Esophagus squamous epithelium (tissue), 5 donors: Measurements from ENCODE around the gene IQSEC1. TPM values are rescaled to one million over a fixed set of nuclear protein-coding genes. Genes with fewer than 3 reads are reported as not detected.

ENCODE experiments used
- DNase-seq: peaks from one replicate; lab custom pipeline; 2025; lab: John Stamatoyannopoulos, UW
- H3K27ac ChIP-seq, 4 donors: fragments of 200-600 bp; sonication (generic); one replicate each; pipeline ENCODE4 v1.5.1; 2016 to 2019; ENCODE audit warnings: mild to moderate bottlenecking in 1 of 4
- H3K27me3 ChIP-seq, 4 donors: fragments of 200-600 bp; sonication (generic); 1 replicate in 3 of 4; 2 replicates in 1 of 4; pipeline versions ENCODE4 v1.5.1 to v1.6.0; 2017 to 2021; ENCODE audit warnings: antibody characterized with exemption in 1 of 4
- H3K36me3 ChIP-seq, 3 donors: fragments of 200-600 bp; sonication (generic); one replicate each; pipeline ENCODE4 v1.5.1; 2016 to 2019
- H3K4me1 ChIP-seq, 3 donors: fragments of 200-600 bp; sonication (generic); one replicate each; pipeline ENCODE4 v1.5.1; 2017 to 2019
- H3K4me3 ChIP-seq, 4 donors: fragments of 200-600 bp; sonication (generic); 1 replicate in 3 of 4; 2 replicates in 1 of 4; pipeline ENCODE4 v1.5.1; 2016 to 2019; ENCODE audit warnings: mild to moderate bottlenecking in 2 of 4, moderate library complexity in 1 of 4
- H3K9me3 ChIP-seq, 3 donors: fragments of 200-600 bp; sonication (generic); one replicate each; pipeline ENCODE4 v1.5.1; 2016 to 2019
- CTCF ChIP-seq, 6 experiments: fragments of 450-650 bp in 4 of 6; fragments of 200-600 bp in 2 of 6; sonication (generic) in 2 of 6; IDR thresholded peaks; one replicate each; pipeline ENCODE4 v1.5.1; 2016 to 2019; ENCODE audit warnings: antibody characterized with exemption in 6 of 6, mild to moderate bottlenecking in 4 of 6, moderate library complexity in 4 of 6
- POLR2A ChIP-seq, 4 donors: fragments of 450-650 bp; IDR thresholded peaks; one replicate each; pipeline ENCODE4 v1.6.1; 2017; ENCODE audit warnings: antibody characterized with exemption in 4 of 4, mild to moderate bottlenecking in 4 of 4, moderate library complexity in 3 of 4
- WGBS, 2 donors: methylation state at CpG; one replicate each; pipeline ENCODE4 v1.1.5; 2018; 5-methylcytosine and 5-hydroxymethylcytosine counted together
- intact Hi-C: fragments of 100-400 bp; cut with DNase I; formaldehyde crosslinking; loops from one replicate; pipeline ENCODE4 v1.15.0; 2022
- total RNA-seq, 4 donors: library from RNA; depleted of rRNA; stranded (reverse); fragments of >200 nt; gene quantifications; one replicate each; pipeline ENCODE4 v1.1.0, GENCODE V29; 2016
- donor health status: DM: yes; HTN: yes; CAD: no.

The IQSEC1 gene
- total RNA-seq, 4 donors from 2014 or later: 7.3 to 27.1 (median 10.7) TPM

- no peak overlapping the region for H3K4me3 ChIP-seq
- no peak overlapping the region for H3K27ac ChIP-seq
- intact Hi-C loops: no loop called here
- no peaks in the 10 kb centered on the region for H3K27me3 ChIP-seq
- peaks cover 17 to 100% (median 24%) of the 10 kb centered on the region in 3 donors for H3K36me3 ChIP-seq
- 91 to 92% methylated on average over 14 to 16 of the region's 18 CpGs for whole genome bisulfite sequencing, 2 donors
- no peaks in the 10 kb centered on the region for H3K4me1 ChIP-seq
- no peak for DNase-seq
- TF ChIP-seq POLR2A (IDR thresholded peaks at IDR 0.05) (no peak), CTCF (IDR thresholded peaks at IDR 0.05) (no peak)
- H3K9me3 ChIP-seq: no peaks in the 10 kb centered on the region
Observed at GRCh38 chr3:12907729-12908128, 165.5 kb downstream of the IQSEC1 start.

- Histone ChIP-seq H3K9me3 (no peaks in the 10 kb centered on the region), H3K4me3 (no peak overlapping the region), H3K27ac (no peak overlapping the region), H3K4me1 (no peaks in the 10 kb centered on the region), H3K36me3 (peaks cover 17 to 99% (median 24%) of the 10 kb centered on the region in 3 donors), H3K27me3 (no peaks in the 10 kb centered on the region)
- no peak for DNase-seq
- 88 to 94% methylated on average over 2 to 4 of the region's 16 CpGs for WGBS, 2 donors
- intact Hi-C loops: no loop called here
- no peak for TF ChIP-seq CTCF (IDR thresholded peaks at IDR 0.05)
- TF ChIP-seq POLR2A (IDR thresholded peaks at IDR 0.05): no peak
Observed at GRCh38 chr3:12907296-12907695, 165.9 kb downstream of the IQSEC1 start.

GRCh38 chr3:12906916-12907290 lies 166.3 kb downstream of the IQSEC1 start:
- Histone ChIP-seq H3K27ac (no peak overlapping the region), H3K4me3 (no peak overlapping the region), H3K36me3 (peaks cover 17 to 99% (median 24%) of the 10 kb centered on the region in 3 donors), H3K27me3 (no peaks in the 10 kb centered on the region), H3K9me3 (no peaks in the 10 kb centered on the region), H3K4me1 (no peaks in the 10 kb centered on the region)
- 60 to 67% methylated on average over 5 of the region's 5 CpGs for WGBS, 2 donors
- DNase-seq: no peak
- intact Hi-C loops: no loop called here
- TF ChIP-seq POLR2A (IDR thresholded peaks at IDR 0.05): no peak
- no peak for TF ChIP-seq CTCF (IDR thresholded peaks at IDR 0.05)

- TF ChIP-seq POLR2A (IDR thresholded peaks at IDR 0.05) (no peak), CTCF (IDR thresholded peaks at IDR 0.05) (no peak)
- H3K9me3 ChIP-seq: no peaks in the 10 kb centered on the region
- peaks cover 17 to 99% (median 24%) of the 10 kb centered on the region in 3 donors for H3K36me3 ChIP-seq
- no peak overlapping the region for H3K27ac ChIP-seq
- H3K27me3 ChIP-seq: no peaks in the 10 kb centered on the region
- 72 to 80% methylated on average over 5 to 8 of the region's 20 CpGs for WGBS, 2 donors
- DNase-seq: no peak
- no peaks in the 10 kb centered on the region for H3K4me1 ChIP-seq
- intact Hi-C loops: no loop called here
- no peak overlapping the region for H3K4me3 ChIP-seq
Observed at GRCh38 chr3:12906141-12906915, 166.9 kb downstream of the IQSEC1 start.

- TF ChIP-seq POLR2A (IDR thresholded peaks at IDR 0.05): no peak
- TF ChIP-seq CTCF (IDR thresholded peaks at IDR 0.05): no peak
- no peak overlapping the region for H3K27ac ChIP-seq
- H3K9me3 ChIP-seq: no peaks in the 10 kb centered on the region
- no peaks in the 10 kb centered on the region for H3K4me1 ChIP-seq
- WGBS, 2 donors: 84 to 86% methylated on average over 6 to 10 of the region's 21 CpGs
- no peaks in the 10 kb centered on the region for H3K27me3 ChIP-seq
- H3K4me3 ChIP-seq: no peak overlapping the region
- intact Hi-C loops: no loop called here
- DNase-seq: no peak
- peaks cover 20 to 99% (median 24%) of the 10 kb centered on the region in 3 donors for H3K36me3 ChIP-seq
Observed at GRCh38 chr3:12905316-12906071, 167.7 kb downstream of the IQSEC1 start.
